ENCODE results near the gene DDI2.
A peak's percentile ranks its signal among the peaks of the same experiment; 100 is the strongest.

DDI2 gene

DNA sequence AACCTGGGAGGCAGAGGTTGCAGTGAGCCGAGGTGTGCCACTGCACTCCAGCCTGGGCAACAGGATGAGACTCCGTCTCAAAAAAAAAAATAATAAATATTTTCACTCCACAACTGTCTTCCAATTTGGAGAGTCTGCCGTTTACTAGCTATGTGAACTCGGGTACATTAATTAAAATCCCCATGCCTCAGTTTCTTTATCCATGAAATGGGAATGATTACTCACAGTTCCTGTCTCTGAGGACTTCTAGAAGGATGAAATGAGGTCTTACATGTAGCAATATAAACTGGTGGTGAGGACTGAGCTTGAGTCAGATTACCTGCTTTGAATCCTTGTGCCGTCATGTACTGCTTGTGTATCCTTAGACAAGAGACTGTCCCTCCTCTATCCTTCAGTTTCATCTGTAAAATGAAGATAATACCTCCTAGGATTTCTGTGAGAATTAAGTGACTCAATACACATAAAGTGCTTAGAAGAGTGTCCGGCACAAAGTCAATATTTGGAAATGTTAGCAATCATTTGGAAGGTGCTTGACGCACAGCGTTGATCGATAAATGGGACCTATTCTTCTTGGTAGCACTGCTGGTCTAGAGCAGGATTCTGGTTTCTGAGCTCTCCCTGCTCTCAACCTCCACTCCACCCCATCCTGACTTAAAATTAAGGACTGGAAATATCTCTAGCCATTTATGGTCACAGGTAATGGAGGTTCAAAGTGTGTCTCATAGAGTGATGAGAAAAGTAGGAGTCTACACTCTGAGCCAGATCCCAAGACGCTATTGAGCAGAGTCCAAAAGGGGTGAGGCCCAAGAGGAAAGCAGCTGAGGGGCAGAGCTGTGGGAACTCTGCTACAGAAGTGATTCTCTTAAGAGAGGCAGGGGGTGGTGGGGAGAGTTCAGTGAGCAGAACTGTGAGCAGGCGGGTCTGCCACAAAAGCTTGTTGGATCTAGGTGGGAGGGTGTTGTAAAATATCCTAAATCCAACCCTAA, 11.6 kb upstream of the DDI2 start:
- DNase-seq = no peak

DNA sequence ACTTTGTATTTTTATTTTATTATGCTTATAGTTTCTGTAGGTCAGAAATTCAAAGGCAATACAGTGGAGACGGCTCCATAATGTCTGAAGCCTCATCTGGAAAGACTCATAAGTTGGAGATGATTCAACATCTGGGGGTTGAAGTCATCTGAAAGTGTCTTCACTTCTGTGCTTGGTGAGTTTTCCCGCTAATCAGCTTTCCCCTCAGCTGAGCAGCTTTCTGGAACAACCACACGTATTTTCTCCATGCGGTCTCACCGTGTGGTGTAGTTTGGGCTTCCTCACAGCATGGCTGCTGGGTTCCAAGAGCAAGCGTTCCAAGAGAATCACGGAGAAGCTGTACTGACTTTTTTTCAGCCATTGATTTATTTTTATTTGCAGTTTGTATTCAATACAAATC, 7.6 kb upstream of the DDI2 start:
- no peak for DNase-seq

DNA sequence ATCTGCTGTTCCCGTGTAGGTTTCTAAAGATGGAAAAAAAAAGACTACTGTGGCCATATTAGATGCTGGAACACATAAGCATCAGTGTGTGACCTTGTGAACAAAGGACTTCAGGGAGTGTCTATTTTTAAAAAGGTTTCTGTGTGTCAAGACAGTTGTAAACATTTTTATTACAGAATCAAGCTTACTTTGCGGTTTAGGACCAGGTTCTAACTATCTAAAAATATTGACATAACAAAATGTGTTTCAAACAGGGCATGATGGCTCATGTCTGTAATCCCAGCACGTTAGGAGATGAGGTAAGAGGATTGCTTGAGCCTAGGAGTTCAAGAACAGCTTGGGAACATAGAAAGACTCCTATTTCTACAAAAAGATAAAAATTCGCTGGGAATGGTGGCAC, 7.1 kb upstream of the DDI2 start:
- DNase-seq = no peak

DNA sequence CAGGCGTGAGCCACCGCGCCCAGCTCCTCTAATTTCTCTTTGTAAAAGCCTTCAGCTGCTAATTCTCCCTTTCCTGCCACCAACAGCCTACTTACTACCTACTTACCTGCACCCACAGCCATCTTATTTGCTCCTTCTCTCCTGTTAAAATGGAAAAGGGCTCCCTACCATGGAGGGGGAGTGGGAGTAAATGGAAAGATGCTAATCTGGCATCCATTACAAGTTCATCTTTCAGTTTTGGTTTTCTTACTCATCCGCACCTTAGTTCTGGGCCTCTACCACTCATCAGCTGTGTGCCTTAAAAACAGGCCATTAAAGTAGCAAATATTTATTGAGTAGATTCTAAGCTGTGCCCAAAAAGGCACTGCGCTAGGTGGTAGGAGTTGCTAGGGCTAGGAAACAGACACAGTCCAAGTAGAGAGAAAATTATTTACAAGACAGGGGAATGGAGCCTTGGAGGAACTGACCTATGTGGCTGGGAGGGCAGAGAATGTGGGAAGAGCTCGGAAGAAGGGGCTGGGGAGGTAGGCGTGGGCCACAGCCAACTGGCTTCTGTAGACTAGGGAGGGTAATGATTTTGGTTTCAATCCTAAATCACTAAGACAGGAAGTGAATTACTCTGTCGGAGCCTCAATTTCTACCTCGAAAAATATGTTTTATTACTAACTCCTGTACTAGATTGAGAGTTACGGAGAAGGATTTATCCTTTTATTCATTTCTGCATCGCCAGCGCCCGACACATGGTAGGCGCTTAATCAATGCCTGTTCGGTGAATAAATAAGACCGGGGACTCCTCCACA, 685 bp upstream of the DDI2 start:
- DNase-seq = no peak

DNA sequence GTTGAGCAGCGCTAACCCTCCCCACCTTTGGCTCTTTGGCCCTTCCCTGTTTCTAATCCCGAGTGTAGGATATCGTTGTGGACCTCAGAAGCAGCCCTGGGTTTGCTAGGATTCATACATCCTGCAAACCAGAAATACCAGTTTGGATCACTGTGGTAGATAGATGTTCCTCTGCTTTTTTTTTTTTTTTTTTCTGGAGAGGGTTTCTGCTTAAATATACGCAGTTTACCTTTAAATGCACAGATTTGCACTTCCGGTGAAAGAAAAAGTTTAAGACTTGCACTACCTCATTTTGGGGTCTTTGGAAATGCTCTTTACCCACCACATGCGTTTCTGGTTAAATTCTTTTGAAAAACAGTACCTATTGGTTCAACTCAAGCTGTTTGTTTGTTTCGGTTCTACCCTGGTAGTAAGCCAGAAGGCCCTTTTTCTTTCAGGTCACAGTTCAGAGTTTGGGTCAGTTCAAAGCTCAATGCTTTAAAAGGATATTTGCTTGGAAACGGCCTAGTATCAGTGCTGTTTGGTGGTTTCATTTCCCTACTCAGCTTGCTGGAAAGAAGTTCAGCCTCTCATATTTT, 908 bp downstream of the DDI2 start:
- DNase-seq = peak in 1 of 2 donors; percentile 61

DNA sequence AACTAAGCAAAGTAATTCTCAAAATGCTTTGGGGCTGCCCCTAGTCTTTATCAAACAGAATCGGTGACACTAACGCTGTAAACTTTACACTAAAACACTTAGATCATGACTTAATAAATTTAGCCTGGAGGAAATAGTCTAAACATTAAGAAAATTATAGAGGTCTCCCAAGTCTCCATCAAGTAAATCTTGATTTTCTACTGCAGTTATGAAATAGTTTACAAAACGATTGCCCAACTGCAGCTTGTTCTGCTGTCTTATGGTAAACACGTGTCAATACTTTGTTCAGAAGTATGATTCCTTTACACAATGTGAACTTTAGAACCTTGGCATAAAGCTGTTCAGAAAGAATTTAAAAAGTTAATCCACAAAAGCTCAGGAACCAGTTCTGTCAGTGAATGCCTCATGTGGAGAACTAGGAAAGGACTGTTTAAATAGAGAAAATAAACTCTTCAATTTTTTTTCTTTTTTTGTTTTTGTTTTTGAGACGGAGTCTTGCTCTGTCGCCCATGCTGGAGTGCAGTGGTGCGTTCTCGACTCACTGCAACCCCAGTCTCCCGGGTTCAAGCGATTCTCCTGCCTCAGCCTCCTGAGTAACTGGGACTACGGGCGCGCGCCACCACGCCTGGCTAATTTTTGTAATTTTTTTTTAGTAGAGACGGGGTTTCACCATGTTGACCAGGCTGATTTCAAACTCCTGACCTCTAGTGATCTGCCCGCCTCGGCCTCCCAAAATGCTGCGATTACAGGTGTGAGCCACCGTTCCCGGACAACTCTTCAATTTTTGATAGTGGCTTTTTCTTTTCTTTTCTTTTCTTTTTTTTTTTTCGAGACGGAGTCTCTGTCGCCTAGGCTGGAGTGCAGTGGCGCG, 1.6 kb downstream of the DDI2 start:
- DNase-seq = no peak

DNA sequence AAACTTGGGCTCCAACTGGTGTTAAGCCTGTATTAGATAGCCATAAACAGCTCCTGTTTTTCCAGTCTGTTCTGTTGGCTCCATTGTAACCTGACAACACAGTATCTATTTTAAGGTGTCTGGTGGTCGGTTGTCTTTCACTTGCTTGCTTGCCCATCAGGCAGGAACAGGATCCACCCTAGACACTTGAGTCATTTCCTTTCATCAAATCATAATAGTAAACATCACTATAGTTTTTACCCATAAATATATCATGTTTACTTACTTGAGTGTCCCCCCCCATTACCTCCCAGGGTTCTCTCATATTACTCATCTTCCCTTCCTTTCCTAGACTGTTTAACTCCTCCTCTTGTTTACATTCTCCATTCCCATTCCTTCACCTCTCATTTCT, 2.9 kb downstream of the DDI2 start:
- peak; percentile 21 to 55 for DNase-seq

DNA sequence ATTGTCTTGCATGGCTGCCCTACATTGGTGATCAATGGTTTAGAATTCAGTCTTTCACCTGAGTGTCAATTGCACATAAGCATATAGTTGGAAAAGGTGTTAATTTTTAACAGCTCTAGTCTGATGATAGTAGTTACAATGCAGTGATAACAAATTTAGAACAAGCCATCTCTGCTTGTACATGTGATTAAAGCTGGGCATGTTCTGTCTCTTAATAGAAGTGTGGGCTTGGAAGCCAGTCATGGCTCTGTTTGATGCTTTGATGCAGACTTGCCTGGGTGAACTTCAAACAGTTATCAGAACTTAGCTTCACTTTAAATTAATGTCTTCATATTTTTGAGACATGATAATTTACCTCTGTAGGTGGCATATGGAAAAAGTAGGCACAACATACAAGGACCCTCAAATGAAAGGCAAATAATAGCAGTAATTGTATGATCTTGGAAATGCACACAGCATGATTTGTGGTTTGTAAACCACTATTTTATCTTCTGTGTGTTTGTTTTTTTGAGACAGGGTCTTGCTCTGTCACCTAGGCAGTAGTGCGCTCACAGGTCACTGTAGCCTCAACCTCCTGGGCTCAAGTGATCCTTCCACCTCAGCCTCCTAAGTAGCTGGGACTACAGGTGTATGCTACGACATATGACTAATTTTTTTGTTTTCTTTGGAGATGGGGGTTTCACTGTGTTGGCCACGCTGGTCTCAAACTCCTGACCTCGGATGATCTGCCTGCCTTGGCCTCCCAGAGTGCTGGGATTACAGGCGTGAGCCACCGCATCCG, 3.8 kb downstream of the DDI2 start:
- no peak for DNase-seq

DNA sequence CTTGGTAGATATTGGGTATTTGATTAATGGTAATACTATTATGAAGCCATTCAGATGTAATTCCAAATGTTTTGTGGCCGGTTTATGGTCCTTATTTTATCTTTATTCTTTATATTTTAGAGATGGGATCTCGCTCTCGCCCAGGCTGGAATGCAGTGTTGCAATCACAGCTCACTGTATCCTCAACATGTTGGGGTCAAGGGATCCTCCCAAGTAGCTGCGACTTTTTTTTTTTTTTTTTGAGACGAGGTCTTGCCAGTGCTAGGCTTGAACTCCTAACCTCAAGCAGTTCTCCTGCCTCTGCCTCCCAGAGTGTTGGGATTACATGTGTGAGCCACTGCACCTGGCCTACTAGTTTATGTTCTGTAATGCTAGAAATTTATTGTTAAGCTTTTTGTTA, 4.7 kb downstream of the DDI2 start:
- DNase-seq = no peak

DNA sequence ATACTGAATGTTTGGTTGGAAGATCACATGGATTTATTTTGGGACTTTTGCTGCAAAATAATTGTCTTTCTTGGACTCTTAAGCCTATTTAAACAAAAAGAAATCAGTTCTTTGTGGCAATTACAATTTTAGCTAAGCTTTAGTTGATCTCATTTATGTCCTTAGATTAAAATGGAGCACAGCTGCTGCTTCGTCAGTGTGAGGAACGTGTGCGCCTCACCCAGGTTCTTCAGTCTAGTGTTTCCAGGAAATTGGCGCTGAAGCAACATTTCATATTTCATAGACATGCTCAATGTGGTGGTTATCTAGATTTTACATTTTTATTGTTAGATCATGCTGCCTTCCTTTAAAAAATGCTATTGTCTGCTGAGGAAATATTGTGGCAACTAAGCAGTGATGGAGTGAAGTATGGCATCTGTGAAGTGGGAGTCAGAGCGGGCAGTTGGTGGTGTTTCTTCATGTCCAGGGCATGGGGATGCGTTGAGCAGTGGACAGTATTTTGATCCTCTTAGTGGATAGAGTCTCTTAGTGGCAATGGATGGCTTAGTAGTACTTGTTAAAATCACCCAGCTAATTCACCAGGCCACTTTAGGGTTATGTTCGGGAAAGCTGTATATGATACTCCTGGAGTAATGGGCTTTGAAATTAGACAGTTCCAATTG, 5.6 kb downstream of the DDI2 start:
- DNase-seq = no peak

DNA sequence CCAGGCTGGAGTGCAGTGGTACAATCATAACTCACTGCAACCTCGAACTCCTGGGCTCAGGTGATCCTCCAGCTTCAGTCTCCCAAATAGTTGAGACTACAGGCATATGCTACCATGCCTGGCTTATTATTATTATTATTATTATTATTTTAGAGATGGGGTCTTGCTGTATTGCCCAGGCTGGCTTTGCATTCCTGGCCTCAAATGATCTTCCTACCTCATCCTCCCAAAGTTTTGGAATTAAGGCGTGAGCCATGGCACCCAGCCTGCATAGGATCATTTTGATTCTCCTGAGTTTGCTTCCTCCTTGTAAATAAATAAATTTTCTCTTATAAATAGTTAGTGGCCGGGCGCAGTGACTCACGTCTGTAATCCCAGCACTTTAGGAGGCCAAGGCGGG, 6.2 kb downstream of the DDI2 start:
- DNase-seq = no peak

DNA sequence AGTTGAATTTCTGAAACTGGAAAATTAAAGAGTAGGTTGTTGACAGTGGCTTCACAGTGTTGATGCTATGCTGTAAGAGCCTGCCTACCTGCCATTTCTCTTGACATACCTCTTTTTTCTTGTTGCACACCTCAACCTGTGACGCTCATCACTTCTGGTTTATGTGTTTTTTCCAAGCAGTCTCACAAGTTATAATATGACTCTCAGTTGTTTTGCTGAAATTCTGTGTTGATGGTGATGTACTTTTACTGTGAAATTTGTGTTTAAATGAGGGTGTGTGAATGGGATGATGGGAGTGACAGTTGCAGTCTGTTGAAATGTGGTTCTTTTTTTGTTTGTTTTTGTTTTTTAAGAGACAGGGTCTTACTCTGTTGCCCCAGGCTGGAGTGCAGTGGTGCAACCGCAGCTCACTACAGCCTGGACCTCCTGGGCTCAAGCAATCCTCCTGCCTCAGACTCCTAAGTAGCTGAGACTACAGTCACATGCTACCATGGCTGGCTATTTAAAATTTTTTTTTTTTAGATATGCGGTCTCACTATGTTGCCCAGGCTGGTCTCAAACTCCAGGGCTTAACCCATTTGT, 7.0 kb downstream of the DDI2 start:
- DNase-seq = no peak

DNA sequence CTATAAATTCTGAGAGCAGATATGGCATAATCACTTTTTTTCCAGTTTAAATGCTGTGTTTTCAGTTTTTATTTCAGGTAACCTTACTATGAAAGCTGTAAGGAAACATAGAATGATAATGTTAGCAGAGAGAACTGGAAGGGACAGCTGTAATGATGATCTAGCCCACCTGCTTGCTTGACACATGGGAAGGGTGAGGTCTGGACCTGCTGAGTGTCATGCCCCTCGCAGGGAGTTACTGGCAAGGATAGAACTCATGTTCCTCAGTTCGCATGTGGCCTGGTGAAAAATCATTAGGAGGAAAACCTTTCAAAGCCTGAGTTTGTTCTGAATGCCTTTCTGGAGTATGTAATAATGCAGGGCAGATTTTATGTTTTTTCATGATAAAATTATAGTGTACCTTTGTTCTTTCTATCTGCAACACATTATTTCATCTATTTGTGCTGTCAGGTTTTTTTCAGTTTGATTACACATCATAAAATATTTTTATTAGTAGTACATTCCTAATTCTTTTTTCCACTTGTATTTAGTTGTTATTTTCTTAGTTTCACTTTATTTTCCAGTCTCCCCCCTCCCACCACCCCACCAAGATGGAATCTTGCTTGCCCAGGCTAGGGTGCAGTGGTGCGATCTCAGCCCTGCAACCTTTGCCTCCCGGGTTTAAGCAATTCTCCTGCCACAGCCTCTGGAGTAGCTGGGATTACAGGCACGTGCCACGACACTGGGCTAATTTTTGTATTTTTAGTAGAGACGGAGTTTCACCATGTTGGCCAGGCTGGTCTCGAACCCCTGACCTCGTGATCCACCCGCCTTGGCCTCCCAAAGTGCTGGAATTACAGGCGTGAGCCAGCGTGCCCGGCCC, 8.0 kb downstream of the DDI2 start:
- DNase-seq = no peak

DNA sequence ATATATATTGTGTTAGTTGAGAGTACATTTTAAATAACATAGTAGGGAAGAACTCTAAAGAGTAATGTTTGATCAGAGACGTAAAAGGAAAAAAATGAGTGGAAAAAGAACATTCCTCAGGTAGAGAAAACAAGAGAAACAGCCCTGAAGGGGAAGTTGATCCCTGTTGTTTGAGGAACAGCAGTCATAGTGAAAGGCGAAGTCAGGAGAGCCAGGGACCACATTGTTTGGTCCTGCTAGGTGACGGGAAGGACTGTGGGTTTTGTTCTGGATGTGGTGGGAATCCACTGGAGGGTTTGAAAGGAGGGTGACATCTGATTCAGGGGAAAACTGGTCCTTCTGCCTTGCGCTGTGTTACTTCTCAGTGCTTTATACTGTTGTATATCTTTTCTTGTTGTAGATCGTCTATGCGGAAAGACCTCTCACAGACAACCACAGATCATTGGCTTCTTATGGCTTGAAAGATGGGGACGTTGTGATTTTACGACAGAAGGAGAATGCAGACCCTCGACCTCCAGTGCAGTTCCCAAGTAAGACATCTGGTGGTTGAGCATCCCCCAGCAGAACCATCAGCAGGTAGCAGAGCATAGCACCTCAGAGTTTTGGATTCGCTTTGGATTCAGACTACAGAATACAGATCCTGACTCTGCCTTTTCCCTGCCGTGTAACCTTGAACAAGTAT, 9.2 kb downstream of the DDI2 start:
- no peak for DNase-seq

DNA sequence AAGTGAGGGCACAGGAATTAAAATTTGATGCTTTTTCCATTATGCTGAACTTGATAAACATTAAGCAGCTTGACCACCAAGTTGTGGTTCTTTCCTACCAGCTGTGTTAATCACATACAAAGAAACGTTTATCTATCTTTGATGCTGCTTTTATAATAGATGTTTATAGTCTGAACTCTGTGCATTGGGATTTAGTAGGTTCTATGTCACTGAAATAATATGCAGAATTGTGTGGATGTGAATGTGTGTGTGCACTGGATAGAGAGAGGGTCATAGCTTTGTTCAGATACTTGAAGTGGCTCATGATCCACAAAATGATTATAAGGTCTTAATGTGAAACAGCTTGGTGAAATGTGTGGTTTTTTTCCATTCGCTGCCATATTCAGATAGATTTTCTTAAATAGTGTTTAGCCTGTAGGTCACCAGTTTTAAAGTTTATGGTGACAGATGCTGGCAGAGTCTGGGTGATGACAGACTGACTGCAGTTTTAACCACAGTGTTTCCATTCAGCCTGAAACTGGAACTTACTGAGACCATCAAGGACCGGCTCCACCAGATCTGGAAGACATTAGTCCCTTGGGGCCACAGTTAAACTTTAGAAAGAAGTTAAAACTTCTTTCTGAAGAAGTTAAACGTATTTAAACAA, 10.2 kb downstream of the DDI2 start:
- DNase-seq = no peak

DNA sequence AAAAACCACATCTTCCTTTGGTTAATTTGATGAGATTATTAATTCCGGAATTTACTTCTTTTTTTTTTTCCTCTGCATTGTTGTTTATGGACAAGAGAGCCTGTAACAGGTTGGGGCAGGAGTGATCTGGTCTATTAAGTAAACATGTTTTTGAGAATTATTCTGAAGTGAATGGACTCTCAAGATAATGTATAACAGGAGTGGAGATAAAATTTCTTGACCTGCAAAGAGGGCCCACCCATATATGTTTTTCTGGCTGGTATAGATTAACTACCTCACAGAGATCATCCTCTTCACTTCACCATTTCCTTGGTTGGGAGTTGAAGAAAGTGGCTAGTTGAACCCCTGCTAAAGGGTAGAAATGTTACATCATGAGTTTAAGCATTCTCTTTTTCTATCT, 10.7 kb downstream of the DDI2 start:
- DNase-seq = no peak

DNA sequence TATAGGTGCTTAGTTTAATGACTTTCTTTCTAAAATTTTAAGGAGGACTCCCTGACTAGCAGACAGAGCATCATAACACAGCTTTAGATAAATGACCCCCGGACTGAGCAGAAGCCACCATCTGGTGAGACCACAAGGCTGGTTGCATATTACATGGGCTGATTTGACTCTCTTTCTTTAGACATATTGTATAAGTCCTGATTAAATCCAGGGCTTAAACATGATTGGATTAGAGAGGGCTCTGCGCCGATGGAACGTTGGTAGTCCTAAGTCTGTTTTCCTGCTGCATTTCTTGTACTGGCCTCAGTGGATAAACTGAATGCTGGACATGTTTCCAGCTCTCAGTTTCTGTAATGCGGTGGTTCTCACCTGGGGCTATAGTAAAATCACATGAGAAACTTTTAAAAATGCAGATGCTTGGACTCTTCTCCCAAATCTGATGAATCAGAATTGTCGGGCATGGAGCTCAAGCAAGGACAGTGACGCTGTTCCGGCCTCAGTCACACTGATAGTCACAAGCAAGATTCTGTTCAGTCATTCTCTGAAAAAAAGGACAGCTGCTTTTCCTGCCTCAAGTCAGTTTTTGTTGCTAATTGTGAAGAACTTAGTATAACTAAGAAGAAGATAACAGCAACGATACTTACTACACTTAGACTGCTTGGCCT, 16.6 kb downstream of the DDI2 start:
- no peak for DNase-seq

DNA sequence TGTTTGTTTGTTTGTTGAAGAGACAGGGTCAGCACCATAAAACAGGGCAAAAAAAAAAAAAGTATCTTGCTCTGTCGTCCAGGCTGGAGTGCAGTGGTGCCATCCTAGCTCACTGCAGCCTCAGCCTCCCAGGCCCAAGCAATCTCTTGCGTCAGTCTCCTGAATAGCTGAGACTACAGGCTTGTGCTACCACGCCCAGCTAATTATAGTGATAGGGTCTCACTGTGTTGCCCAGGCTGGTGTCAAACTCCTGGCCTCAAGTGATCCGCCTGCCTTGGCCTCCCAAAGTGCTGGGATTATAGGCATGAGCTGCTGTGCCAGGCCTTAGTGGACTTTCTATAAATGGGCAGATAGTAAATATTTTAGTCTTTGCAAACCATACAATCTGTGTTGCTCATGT, 19.2 kb downstream of the DDI2 start:
- DNase-seq = no peak
